ENCODE results near the gene PDXK. TPM values are rescaled to one million over a fixed set of nuclear protein-coding genes. Genes with fewer than 3 reads are reported as not detected.

The PDXK gene
- total RNA-seq, 4 donors from 2014 or later = 122 to 156 (median 143) TPM

GRCh38 chr21:43689556-43690337 is 29.2 kb upstream of the PDXK start:
- H3K36me3 ChIP-seq = peaks cover 0 to 99% (median 55%) of the 10 kb centered on the region in 3 donors

DNA sequence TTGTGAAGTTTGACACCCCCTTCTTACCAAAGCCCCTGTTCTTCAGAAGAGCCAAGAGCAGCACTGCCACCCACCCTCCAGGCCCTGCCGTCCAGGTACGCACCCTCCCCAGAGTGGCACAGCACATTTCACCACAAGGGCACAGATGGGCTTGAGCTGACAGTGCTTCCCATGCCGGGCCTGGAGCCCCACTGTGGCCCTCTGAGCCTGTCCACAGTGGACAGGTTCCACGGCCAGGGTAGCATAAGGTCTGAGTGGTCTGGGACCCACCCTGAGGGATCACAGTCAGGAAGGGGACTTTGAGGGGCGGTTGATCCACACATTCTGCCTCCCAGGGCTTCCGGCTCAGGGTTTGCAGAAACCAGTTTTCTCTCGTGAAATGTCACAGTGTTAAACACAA is 28.6 kb upstream of the PDXK start:
- Histone ChIP-seq H3K9me3 (no peaks in the 10 kb centered on the region), H3K4me3 (no peak overlapping the region), H3K36me3 (peaks cover 0 to 98% (median 49%) of the 10 kb centered on the region in 3 donors), H3K27ac (no peak overlapping the region), H3K4me1 (no peaks in the 10 kb centered on the region), H3K27me3 (no peaks in the 10 kb centered on the region)
- no peak for DNase-seq (ENCODE audit: low spot score in 2 of 2)
- 88 to 94% methylated on average over 7 of the region's 7 CpGs for WGBS, 2 donors
- TF ChIP-seq POLR2A (IDR thresholded peaks at IDR 0.05) = no peak
- TF ChIP-seq CTCF (IDR thresholded peaks at IDR 0.05) = no peak
- no peak for TF ChIP-seq EP300 (IDR thresholded peaks at IDR 0.05)

More at GRCh38 chr21:43689556-43690337, 29.2 kb upstream of the PDXK start:
- Histone ChIP-seq H3K4me1 (no peaks in the 10 kb centered on the region), H3K27me3 (no peaks in the 10 kb centered on the region), H3K4me3 (no peak overlapping the region), H3K9me3 (no peaks in the 10 kb centered on the region), H3K27ac (no peak overlapping the region)
- TF ChIP-seq POLR2A (IDR thresholded peaks at IDR 0.05) (no peak), EP300 (IDR thresholded peaks at IDR 0.05) (no peak), CTCF (IDR thresholded peaks at IDR 0.05) (no peak)
- WGBS, 2 donors = 91 to 93% methylated on average over 31 to 32 of the region's 32 CpGs
- DNase-seq (ENCODE audit: low spot score in 2 of 2) = no peak

- DNase-seq (ENCODE audit: low spot score in 2 of 2) = no peak
- H3K36me3 ChIP-seq = peaks cover 0 to 98% (median 44%) of the 10 kb centered on the region in 3 donors
- TF ChIP-seq CTCF (IDR thresholded peaks at IDR 0.05) (no peak), POLR2A (IDR thresholded peaks at IDR 0.05) (no peak), EP300 (IDR thresholded peaks at IDR 0.05) (no peak)
- WGBS, 2 donors = 94 to 96% methylated on average over 25 of the region's 25 CpGs
- H3K9me3 ChIP-seq = no peaks in the 10 kb centered on the region
- H3K4me1 ChIP-seq = no peaks in the 10 kb centered on the region
- no peak overlapping the region for H3K4me3 ChIP-seq
- H3K27ac ChIP-seq = no peak overlapping the region
- H3K27me3 ChIP-seq = no peaks in the 10 kb centered on the region
Observed at GRCh38 chr21:43691086-43691795, 27.7 kb upstream of the PDXK start.

GRCh38 chr21:43691801-43692200 is 27.1 kb upstream of the PDXK start:
- no peak overlapping the region for H3K27ac ChIP-seq
- TF ChIP-seq EP300 (IDR thresholded peaks at IDR 0.05) (no peak), CTCF (IDR thresholded peaks at IDR 0.05) (no peak), POLR2A (IDR thresholded peaks at IDR 0.05) (no peak)
- H3K36me3 ChIP-seq = peaks cover 0 to 98% (median 39%) of the 10 kb centered on the region in 3 donors
- H3K4me3 ChIP-seq = no peak overlapping the region
- WGBS, 2 donors = 92% methylated on average over 10 of the region's 10 CpGs
- DNase-seq (ENCODE audit: low spot score in 2 of 2) = no peak
- no peaks in the 10 kb centered on the region for H3K27me3 ChIP-seq
- H3K9me3 ChIP-seq = no peaks in the 10 kb centered on the region
- H3K4me1 ChIP-seq = no peaks in the 10 kb centered on the region

DNA sequence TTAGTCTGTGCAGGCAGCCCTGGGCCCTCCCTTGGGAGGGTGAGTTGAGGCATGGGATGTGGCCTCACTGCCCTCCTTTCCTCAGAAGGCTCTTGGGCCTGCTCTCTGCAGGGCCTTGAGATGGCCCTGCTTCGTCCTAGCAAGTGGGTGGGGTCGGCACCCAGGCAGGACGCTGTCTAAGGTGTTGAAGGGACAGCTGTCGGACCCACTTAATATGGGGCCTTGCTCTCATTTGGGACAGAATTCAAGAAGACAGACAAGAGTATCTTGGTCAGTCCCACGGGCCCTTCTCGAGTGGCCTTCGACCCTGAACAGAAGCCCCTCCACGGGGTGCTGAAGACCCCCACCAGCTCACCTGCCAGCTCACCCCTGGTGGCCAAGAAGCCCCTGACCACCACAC is 26.0 kb upstream of the PDXK start:
- TF ChIP-seq CTCF (IDR thresholded peaks at IDR 0.05) (no peak), POLR2A (IDR thresholded peaks at IDR 0.05) (no peak), EP300 (IDR thresholded peaks at IDR 0.05) (no peak)
- Histone ChIP-seq H3K27ac (no peak overlapping the region), H3K9me3 (no peaks in the 10 kb centered on the region), H3K4me3 (no peak overlapping the region), H3K36me3 (peaks cover 0 to 96% (median 28%) of the 10 kb centered on the region in 3 donors), H3K27me3 (no peaks in the 10 kb centered on the region), H3K4me1 (no peaks in the 10 kb centered on the region)
- WGBS, 2 donors = 89 to 93% methylated on average over 8 of the region's 8 CpGs
- DNase-seq (ENCODE audit: low spot score in 2 of 2) = no peak

All from tibial nerve (tissue), 4 donors.